ENCODE measurements around the gene RABGAP1.

Gene RABGAP1

GRCh38 chr9:123087359-123087888 lies 146.6 kb downstream of the RABGAP1 start:
- DNase-seq = peak; percentile 87

- DNase-seq = no peak
Measured at GRCh38 chr9:123089040-123089439, 148.2 kb downstream of the RABGAP1 start.

- DNase-seq = no peak
Measured at GRCh38 chr9:123089790-123090189, 149.0 kb downstream of the RABGAP1 start.

DNA sequence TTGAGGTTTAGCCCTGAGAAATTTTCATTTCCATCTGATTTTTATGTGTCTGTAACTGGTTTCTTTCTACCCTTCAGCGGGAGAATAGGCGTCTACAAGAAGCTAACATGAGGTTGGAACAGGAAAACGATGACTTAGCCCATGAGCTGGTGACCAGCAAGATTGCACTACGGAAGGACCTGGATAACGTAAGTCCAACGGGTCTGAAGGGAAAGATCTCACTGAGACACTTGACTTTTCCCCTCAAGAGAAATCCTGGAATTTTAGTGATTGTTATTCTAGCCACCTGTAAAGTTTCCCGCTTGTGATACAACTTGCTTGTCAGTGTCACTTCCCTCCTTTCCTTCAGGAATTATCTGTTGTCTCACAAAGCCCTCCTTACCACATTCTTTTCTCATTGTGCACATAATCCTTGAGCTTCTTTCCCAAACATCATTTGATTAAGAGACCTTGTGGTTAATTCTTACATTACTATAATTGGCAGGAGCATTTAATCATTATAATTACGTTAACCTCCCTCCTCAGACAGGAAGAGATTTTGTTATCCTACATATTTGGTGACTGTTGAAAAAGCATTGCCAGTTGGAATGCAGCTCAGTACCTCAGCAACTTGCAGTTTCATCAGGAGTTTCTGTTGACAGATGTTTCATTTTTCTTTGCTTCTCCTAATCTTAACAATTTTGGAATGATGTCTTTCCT lies 149.5 kb downstream of the RABGAP1 start:
- DNase-seq = no peak

GRCh38 chr9:123090956-123091355 lies 150.1 kb downstream of the RABGAP1 start:
- no peak for DNase-seq

- no peak for DNase-seq
Measured at GRCh38 chr9:123091459-123091858, 150.6 kb downstream of the RABGAP1 start.

DNA sequence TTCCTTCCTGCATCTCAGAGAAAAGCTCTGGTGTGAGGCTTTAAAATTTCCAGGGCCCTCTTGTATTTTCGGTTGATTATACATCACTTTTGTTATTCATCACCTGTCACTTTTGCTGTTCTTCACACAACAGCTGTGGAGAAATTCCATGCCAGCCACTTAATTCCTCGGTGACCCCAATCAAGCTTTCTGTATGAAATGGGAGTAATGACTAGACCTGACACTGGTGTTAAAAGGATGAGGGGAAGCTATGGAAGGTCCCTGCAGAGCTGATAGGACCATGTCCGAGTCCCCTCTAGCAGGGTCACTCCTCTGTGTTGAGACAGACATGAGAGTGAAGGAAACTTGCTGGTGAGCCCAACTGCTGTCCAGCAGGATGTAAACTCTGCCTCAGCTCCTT lies 152.3 kb downstream of the RABGAP1 start:
- DNase-seq = no peak

DNA sequence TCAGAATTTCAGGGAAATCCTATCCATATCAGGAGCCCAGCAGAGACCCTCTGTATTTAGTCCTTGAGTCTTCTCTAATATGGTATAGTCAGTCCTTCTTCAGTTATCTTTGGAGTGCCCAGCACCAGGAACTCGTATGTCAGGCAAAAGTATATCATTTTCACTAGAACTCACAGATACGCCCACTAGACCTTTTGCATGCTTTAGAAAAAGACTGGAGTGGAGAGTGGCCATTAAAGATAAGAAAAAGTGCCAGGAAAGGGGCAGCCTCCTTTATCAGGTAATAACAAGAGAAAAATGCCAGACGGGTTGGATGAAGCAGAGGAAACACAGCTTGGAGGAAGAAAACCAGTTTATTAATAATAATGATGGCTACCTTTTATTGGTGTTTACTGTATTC lies 156.2 kb downstream of the RABGAP1 start:
- DNase-seq = no peak

DNA sequence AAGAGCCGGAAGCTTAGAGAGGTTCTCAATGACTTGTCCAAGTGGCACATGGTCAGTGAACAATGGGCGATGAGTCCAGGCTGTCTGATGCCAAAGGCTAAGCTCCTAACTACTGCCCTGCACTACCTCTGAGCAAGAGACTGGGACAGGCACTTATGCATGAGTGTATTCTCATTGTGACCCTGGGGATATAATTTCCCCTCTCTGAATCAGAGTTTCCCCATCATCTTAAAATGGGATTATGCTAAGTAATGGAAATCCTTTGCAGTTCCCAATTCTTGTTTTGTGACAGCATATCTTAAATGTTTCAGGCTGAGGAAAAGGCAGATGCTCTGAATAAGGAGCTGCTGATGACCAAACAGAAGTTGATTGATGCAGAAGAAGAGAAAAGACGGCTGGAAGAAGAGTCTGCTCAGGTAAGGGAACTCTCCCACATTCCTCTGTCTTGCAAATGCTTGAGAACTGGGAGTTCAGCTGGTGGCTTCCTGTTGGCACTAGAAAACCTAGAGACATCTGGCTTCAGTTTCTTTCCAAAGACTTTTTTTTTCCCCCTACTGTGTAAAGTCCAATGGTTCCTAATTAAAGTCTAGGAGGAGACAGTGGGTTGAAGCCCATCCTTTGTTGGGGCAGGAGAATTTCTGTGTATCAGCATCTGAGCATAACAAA lies 156.7 kb downstream of the RABGAP1 start:
- no peak for DNase-seq

DNA sequence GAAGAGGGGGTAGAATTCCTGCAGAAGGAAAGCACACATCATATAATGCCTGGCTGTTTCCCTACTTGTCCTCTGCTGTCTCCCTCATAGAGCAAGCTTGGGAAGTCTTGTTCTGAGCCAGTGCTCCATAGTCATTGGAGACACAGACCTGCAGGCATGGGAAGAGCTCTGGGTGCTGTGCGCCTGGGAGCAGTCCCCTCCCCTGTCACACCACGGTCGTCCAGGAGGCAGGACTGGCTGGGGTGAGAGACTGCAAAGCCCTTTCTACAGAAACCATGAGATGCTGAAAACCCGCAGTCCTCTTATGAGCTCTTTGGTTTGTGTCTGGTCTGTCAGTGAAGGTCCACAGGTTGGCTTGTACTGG lies 157.3 kb downstream of the RABGAP1 start:
- no peak for DNase-seq

- no peak for DNase-seq
Measured at GRCh38 chr9:123099042-123099441, 158.2 kb downstream of the RABGAP1 start.

- DNase-seq = no peak
Measured at GRCh38 chr9:123099548-123099947, 158.7 kb downstream of the RABGAP1 start.

GRCh38 chr9:123102375-123103113 lies 161.7 kb downstream of the RABGAP1 start:
- peak; percentile 22 for DNase-seq

DNA sequence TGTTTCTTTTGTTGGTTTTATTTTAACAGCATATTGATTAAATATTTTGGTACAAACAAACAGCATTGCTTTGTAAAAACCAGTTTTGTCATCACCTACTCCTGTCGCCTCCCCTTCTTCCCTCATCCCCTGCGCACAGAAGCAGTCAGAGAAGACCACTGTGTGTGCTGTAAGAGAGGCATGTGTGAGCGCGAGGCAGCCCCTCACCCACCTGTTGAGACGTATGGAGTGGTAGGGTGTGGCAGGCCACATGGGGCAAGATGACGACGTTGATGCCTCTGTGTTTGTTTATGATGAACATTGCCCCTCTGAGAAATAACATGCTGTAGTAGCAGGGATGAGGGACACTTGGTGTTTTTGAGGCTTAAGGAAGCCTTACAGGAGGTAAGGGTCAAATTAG lies 164.0 kb downstream of the RABGAP1 start:
- no peak for DNase-seq

- DNase-seq = no peak
Measured at GRCh38 chr9:123105490-123105889, 164.7 kb downstream of the RABGAP1 start.

GRCh38 chr9:123107639-123108285 lies 166.9 kb downstream of the RABGAP1 start:
- DNase-seq = no peak

- no peak for DNase-seq
Measured at GRCh38 chr9:123108976-123109375, 168.2 kb downstream of the RABGAP1 start.

GRCh38 chr9:123109540-123110279 lies 168.9 kb downstream of the RABGAP1 start:
- no peak for DNase-seq

DNA sequence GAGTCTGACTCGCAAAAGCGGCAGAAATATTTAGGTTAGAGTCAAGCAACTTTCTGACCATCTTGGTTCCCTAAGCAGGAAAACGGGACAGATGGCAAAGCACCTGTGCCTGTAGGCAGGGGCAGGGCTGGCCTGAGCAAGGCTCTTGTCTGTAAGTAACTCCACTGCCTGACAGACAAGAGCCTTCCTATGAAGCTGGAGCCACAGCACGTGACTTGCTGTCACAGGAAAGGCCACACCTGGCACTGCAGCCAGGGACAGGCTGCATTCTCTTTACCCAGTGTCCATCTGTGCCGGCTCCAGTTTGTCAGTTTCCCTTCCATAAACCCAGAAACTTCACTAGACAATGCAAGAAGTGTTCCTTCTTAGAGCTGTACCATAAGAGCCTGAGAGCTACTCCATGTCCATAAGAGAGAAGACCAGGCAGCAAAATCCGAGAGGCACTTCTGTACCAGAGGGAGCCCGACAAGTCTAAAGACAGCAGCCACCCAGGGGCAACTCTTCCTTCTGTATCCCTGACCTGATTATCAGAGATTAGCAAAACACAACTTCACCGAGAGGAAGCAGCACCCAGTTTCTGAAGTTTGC lies 170.7 kb downstream of the RABGAP1 start:
- peak; percentile 85 for DNase-seq

DNA sequence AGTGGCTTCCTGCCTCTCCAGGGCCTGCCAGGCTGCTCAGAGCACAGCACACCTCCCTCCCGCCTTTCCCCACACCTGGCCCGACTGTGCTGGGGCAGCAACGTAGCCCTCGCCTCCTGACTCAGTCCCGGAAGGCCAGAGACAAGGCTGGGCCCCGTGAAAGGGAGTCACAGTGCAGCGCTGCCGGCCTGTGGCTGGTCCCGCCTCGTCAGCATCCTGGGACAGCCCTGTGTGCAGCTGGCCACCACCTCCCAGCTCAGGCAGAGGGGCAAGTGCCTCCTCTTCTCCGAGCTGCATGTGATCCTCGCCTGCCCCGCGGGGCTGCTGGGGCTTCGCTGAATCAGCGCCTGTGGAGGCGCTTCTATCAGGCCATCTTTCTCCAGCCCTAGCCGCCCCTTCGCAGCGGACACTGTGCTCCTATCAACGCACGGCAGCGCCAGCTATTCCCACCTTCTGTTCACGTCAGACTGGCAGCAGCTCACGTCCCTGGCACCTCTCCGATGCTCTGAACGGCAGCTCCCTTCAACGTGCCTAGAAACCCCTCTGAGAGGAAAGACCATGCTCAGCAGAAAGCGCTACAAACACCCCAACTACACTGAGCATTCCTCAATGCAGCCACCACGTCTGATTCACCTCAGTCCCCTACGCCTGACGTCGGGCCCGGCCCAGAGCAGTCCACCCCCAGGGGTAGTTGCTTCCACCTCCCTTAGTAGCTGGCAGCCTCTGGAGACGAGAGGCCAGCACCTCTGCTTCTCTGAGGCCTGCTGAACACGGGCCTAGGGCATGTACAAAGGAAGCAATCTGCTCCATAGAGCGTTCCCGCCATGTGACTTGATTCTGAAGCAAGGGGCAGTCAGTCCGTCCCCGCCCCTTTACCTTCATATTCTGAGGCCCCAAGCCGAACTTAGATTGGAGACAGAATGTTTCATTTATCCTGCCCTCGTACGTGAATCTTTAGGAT lies 171.5 kb downstream of the RABGAP1 start:
- DNase-seq = peak; percentile 97

- no peak for DNase-seq
Measured at GRCh38 chr9:123113185-123113584, 172.4 kb downstream of the RABGAP1 start.
